ENCODE results near the gene KCND1.
A peak's percentile ranks its signal among the peaks of the same experiment; 100 is the strongest.
"Not testable (repeated sequence)": the region's sequence is repeated elsewhere in the genome, so short reads cannot be mapped to it uniquely, and the experiment has no call there.

The KCND1 gene

GRCh38 chrX:48971249-48972219, at the start of gene KCND1:
Gene KCND1, minus strand, starts transcription at chrX:48971844. Its CDS starts 1,573 bp downstream, at chrX:48970271.
- DNase-seq, result no peak

GRCh38 chrX:49019599-49020249, 48.1 kb upstream of the KCND1 start:
- DNase-seq, result no peak

GRCh38 chrX:49019050-49019449, 47.4 kb upstream of the KCND1 start:
- no peak for DNase-seq

GRCh38 chrX:49003696-49004095, 32.1 kb upstream of the KCND1 start:
- DNase-seq, result no peak

- peak; percentile 85 for DNase-seq
Observed at GRCh38 chrX:49002091-49002935, 30.7 kb upstream of the KCND1 start, which contains the start of gene GRIPAP1. Gene GRIPAP1, minus strand, starts transcription at chrX:49002264. Its CDS starts 35 bp downstream, at chrX:49002229.

- peak; percentile 46 for DNase-seq
Observed at GRCh38 chrX:49001521-49002090, 30.0 kb upstream of the KCND1 start.

GRCh38 chrX:49000636-49001035, 29.0 kb upstream of the KCND1 start:
- DNase-seq, result no peak

- no peak for DNase-seq
Observed at GRCh38 chrX:48999030-48999429, 27.4 kb upstream of the KCND1 start.

GRCh38 chrX:48998391-48998790, 26.7 kb upstream of the KCND1 start:
- DNase-seq, result no peak

GRCh38 chrX:48997865-48998264, 26.2 kb upstream of the KCND1 start:
- DNase-seq, result no peak

- DNase-seq, result no peak
Observed at GRCh38 chrX:48997455-48997854, 25.8 kb upstream of the KCND1 start.

- peak; percentile 27 for DNase-seq
Observed at GRCh38 chrX:48996969-48997368, 25.3 kb upstream of the KCND1 start.

GRCh38 chrX:48992341-48992740, 20.7 kb upstream of the KCND1 start:
- DNase-seq, result no peak

GRCh38 chrX:48989483-48989882, 17.8 kb upstream of the KCND1 start:
- no peak for DNase-seq

GRCh38 chrX:48983896-48984295, 12.3 kb upstream of the KCND1 start:
- DNase-seq, result no peak

- no peak for DNase-seq
Observed at GRCh38 chrX:48983081-48983480, 11.4 kb upstream of the KCND1 start.

- no peak for DNase-seq
Observed at GRCh38 chrX:48981178-48981577, 9.5 kb upstream of the KCND1 start.

GRCh38 chrX:48980341-48980740, 8.7 kb upstream of the KCND1 start:
- not testable (repeated sequence) for DNase-seq

GRCh38 chrX:48978226-48978625, 6.6 kb upstream of the KCND1 start:
- DNase-seq, result no peak

- no peak for DNase-seq
Observed at GRCh38 chrX:48976086-48976485, 4.4 kb upstream of the KCND1 start.

- DNase-seq, result no peak
Observed at GRCh38 chrX:48975541-48975940, 3.9 kb upstream of the KCND1 start.

- no peak for DNase-seq
Observed at GRCh38 chrX:48975041-48975440, 3.4 kb upstream of the KCND1 start.

- no peak for DNase-seq
Observed at GRCh38 chrX:48974574-48974973, 2.9 kb upstream of the KCND1 start.
